Measurements from ENCODE around the gene ZDHHC8.

DNA sequence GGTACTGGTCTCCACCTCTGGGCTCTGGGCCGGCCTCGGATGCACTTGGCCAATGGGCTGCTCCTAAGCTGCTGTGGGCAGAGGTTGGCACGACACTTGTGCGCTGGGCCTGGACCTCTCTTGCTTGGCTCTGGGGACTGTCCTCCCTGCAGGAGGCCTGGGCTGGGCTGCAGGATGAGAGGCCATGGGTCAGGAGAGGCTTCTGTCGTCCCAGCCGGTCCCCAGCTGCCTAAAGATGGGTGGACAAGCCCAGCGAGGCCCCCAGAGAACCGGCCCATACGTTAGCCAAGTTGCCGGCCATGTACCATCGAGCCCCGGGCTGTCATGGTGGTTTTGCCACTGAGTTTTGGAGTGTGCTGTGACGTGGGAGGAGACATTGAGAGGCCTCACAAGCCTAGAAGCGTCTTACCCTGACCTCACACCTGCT lies 20.9 kb downstream of the ZDHHC8 start:
- TF ChIP-seq, protein P1, sequence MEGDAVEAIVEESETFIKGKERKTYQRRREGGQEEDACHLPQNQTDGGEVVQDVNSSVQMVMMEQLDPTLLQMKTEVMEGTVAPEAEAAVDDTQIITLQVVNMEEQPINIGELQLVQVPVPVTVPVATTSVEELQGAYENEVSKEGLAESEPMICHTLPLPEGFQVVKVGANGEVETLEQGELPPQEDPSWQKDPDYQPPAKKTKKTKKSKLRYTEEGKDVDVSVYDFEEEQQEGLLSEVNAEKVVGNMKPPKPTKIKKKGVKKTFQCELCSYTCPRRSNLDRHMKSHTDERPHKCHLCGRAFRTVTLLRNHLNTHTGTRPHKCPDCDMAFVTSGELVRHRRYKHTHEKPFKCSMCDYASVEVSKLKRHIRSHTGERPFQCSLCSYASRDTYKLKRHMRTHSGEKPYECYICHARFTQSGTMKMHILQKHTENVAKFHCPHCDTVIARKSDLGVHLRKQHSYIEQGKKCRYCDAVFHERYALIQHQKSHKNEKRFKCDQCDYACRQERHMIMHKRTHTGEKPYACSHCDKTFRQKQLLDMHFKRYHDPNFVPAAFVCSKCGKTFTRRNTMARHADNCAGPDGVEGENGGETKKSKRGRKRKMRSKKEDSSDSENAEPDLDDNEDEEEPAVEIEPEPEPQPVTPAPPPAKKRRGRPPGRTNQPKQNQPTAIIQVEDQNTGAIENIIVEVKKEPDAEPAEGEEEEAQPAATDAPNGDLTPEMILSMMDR (IDR thresholded peaks at IDR 0.05 in 8 of 11, conservative IDR thresholded peaks at IDR 0.05 in 3 of 11) = no peak
- TF ChIP-seq POLR2AphosphoS5 (IDR thresholded peaks at IDR 0.05) (peak in 1 of 3 donors; percentile 19), POLR2A (IDR thresholded peaks at IDR 0.05) (no peak)
